Testis (tissue), 3 donors: Measurements from ENCODE around the gene SFMBT2. TPM values are rescaled to one million over a fixed set of nuclear protein-coding genes. Genes with fewer than 3 reads are reported as not detected.

Source experiments
- DNase-seq: peaks from one replicate; pipeline ENCODE4 v3.0.0-alpha.2; 2019
- H3K27ac ChIP-seq, 2 donors: fragments of 200-600 bp; sonication (generic); one replicate each; pipeline ENCODE4 v1.5.1; 2019
- H3K27me3 ChIP-seq: fragments of 200-600 bp; sonication (generic); one replicate; pipeline ENCODE4 v1.5.1; 2019
- H3K36me3 ChIP-seq: fragments of 200-600 bp; sonication (generic); one replicate; pipeline ENCODE4 v1.5.1; 2017; ENCODE audit warnings: low read depth; ENCODE audit errors: missing control alignments
- H3K4me1 ChIP-seq: fragments of 200-600 bp; sonication (generic); one replicate; pipeline ENCODE4 v1.5.1; 2019
- H3K4me3 ChIP-seq, 2 donors: fragments of 200-600 bp; sonication (generic); one replicate each; pipeline ENCODE4 v1.5.1; 2017 to 2019
- H3K9me3 ChIP-seq: fragments of 200-600 bp; sonication (generic); one replicate; pipeline ENCODE4 v1.5.1; 2017
- CTCF ChIP-seq, 3 experiments: fragments of 450-650 bp in 2 of 3; fragments of 200-600 bp in 1 of 3; sonication (generic) in 1 of 3; IDR thresholded peaks; one replicate each; pipeline ENCODE4 v1.5.1; 2016 to 2019; ENCODE audit warnings: antibody characterized with exemption in 3 of 3, mild to moderate bottlenecking in 2 of 3, moderate library complexity in 1 of 3
- POLR2A ChIP-seq: fragments of 450-650 bp; IDR thresholded peaks from one replicate; pipeline ENCODE4 v1.6.1; 2017; ENCODE audit warnings: antibody characterized with exemption, mild to moderate bottlenecking, moderate library complexity
- WGBS, 2 donors: methylation state at CpG; one replicate each; pipeline ENCODE4 v1.1.5; 2018; 5-methylcytosine and 5-hydroxymethylcytosine counted together
- intact Hi-C: fragments of 100-400 bp; cut with DNase I; formaldehyde crosslinking; loops from one replicate; pipeline ENCODE4 v1.15.1; 2023; ENCODE audit warnings: low total_unique reads
- polyA plus RNA-seq: library from polyadenylated mRNA; stranded (reverse); fragments of 350-450 nt; fragmentation: Illumina TruSeq; extraction: RNeasy Lipid Tissue Mini Kit (QIAGEN cat#74804); gene quantifications from one replicate; pipeline ENCODE4 v1.2.3, GENCODE V29; 2014; ENCODE audit warnings: low read depth, low replicate concordance; ENCODE audit not compliant: insufficient read depth
- total RNA-seq, 2 donors: library from RNA; depleted of rRNA; stranded (reverse); fragments of >200 nt; gene quantifications; one replicate each; pipeline ENCODE4 v1.2.3, GENCODE V29; 2016

The SFMBT2 gene
- total and polyA plus RNA-seq, 3 donors from 2014 or later, result 3.6 to 8.5 (median 7.6) TPM

DNA sequence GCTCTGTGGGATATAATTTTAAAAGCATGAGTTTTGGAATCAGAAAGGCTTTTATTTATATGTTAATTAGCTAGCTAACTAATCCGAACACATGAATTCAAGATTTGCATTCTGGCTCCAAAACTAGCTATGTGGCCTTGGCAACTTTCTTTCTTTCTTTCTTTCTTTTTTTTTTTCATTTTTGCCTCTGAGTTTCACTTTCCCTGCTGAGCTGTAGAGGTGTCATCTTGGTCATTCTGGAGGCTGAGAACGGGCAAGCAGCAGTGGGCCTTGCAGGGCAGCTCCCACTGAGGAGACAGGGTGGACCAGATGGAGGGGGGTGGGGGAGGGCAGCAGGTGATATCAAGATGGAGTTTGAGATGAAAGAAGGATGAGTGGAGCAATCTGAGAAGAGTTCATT, 24.8 kb upstream of the SFMBT2 start:
- H3K36me3 ChIP-seq, result no peaks in the 10 kb centered on the region
- no peaks in the 10 kb centered on the region for H3K27me3 ChIP-seq
- no peak overlapping the region for H3K4me3 ChIP-seq
- no peak overlapping the region for H3K27ac ChIP-seq
- TF ChIP-seq POLR2A (no peak), CTCF (IDR thresholded peaks at IDR 0.05) (no peak)
- H3K4me1 ChIP-seq, result no peaks in the 10 kb centered on the region
- no peaks in the 10 kb centered on the region for H3K9me3 ChIP-seq
- DNase-seq, result no peak
- WGBS, 2 donors, result 58 to 59% methylated on average over 2 of the region's 2 CpGs
- intact Hi-C loops, result no loop called here

DNA sequence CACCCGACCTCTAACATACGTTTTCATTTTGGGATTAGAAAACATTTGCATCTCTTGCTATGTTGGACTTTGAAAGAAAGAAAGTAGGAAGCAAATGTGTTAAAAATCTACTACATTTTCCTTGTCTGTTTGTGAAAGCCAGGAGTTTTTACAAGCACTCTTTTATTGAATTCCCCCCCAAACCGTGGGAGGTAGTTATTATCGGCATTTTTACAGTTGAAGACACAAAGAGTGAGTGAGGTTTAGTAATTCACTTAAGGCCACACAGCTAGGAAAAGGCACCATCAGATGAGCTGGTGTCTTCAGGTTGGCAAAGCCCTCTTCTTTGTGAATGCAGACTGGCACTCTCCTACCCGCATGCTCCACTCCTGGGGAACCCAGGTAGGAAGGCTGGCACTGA, 23.5 kb upstream of the SFMBT2 start:
- intact Hi-C loops, result no loop called here
- Histone ChIP-seq H3K9me3 (no peaks in the 10 kb centered on the region), H3K27me3 (no peaks in the 10 kb centered on the region), H3K36me3 (no peaks in the 10 kb centered on the region), H3K4me3 (no peak overlapping the region), H3K4me1 (no peaks in the 10 kb centered on the region), H3K27ac (no peak overlapping the region)
- no peak for TF ChIP-seq POLR2A
- TF ChIP-seq CTCF (IDR thresholded peaks at IDR 0.05), result no peak
- 81% methylated on average over 5 of the region's 5 CpGs for WGBS, 2 donors
- DNase-seq, result no peak

DNA sequence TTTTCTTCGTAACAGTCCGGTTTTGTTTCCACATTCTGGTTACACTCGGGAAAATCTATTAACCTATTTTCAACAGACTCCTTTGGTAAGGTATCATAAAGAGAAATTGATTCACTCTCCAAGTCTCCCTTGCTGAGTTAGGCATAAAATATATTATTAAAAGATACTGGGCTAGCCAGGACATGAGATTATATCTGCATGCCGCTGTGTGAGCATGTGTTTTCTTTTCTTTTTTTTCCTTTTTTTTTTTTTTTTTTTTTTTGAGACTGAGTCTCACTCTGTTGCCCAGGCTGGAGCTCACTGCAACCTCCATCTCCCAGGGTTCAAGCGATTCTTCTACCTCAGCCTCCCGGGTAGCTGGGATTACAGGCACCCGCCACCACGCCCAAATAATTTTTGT, 23.0 kb upstream of the SFMBT2 start:
- no peaks in the 10 kb centered on the region for H3K9me3 ChIP-seq
- no peaks in the 10 kb centered on the region for H3K4me1 ChIP-seq
- DNase-seq, result no peak
- intact Hi-C loops, result no loop called here
- no peaks in the 10 kb centered on the region for H3K27me3 ChIP-seq
- no peaks in the 10 kb centered on the region for H3K36me3 ChIP-seq
- H3K4me3 ChIP-seq, result no peak overlapping the region
- H3K27ac ChIP-seq, result no peak overlapping the region
- TF ChIP-seq POLR2A (no peak), CTCF (IDR thresholded peaks at IDR 0.05) (no peak)
- 73 to 79% methylated on average over 8 of the region's 8 CpGs for WGBS, 2 donors

DNA sequence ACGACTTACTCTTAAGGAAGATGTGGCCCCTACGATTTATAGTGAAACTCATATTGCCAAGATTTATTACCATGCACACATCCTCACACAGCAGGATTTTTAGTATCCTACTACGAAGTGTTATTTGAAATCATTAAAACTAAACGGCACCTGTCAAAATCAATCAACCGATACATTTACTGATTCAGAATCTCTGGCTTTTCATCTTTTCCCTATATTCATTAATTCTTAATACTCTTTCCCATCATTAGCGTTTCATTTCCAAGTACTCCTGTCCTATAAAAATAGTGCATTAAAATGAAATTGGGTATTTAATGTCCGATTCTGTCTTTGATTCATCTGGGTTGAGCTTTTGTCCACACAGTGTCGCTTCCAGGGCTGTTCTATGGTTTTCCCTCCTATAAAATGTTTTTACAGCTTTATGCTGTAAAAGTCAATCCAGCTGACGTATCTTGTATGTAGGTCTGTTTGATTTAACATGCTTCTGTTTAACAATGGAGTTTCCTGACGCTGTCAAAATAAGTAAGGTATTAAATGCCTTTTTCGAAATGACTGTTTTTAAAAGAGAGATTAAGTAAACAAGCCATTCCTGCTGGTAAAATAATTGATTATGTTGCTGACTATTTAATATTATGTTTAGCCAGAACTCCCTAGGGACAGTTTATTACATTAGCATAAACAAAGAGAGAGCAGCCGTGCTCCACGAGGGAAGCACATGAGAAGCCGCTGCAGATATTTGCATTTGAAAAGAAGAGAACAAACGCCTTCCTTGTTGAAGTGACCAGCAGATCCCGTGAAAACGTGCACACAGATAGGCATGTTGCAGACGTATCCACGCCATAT, 22.3 kb upstream of the SFMBT2 start:
- H3K9me3 ChIP-seq, result no peaks in the 10 kb centered on the region
- DNase-seq, result no peak
- H3K36me3 ChIP-seq, result no peaks in the 10 kb centered on the region
- intact Hi-C loops, result no loop called here
- H3K27ac ChIP-seq, result no peak overlapping the region
- no peak for TF ChIP-seq CTCF (IDR thresholded peaks at IDR 0.05)
- TF ChIP-seq POLR2A, result no peak
- H3K4me1 ChIP-seq, result no peaks in the 10 kb centered on the region
- no peak overlapping the region for H3K4me3 ChIP-seq
- H3K27me3 ChIP-seq, result no peaks in the 10 kb centered on the region
- WGBS, 2 donors, result 42 to 51% methylated on average over 19 of the region's 19 CpGs
